Measurements from ENCODE around the gene OR4A15. TPM values are rescaled to one million over a fixed set of nuclear protein-coding genes. Genes with fewer than 3 reads are reported as not detected.

OR4A15 gene
- total RNA-seq, 1 experiment from 2014 or later: not detected

GRCh38 chr11:55324500-55324899 lies 43.3 kb upstream of the OR4A15 start:
- no peak overlapping the region for H2AFZ ChIP-seq (ENCODE audit: low read length)
- WGBS (ENCODE audit: extremely low coverage, insufficient read length, low lambda C conversion rate): no CpG with 5 or more reads among the region's 1 CpG
- no peak overlapping the region for H3K9ac ChIP-seq (ENCODE audit: extremely low read depth, insufficient read length, low read length)
- H2BK15ac ChIP-seq (ENCODE audit: low read depth, low read length): no peak overlapping the region
- Mint-ChIP-seq H3K27ac (no peak overlapping the region), H3K4me1 (no peaks in the 10 kb centered on the region), H3K9me3 (peaks cover 87% of the 10 kb centered on the region in 2 experiments), H3K27me3 (ENCODE audit: low read depth) (no peaks in the 10 kb centered on the region; the same call in none of the 2 replicates), H3K4me3 (no peak overlapping the region), H3K36me3 (ENCODE audit: insufficient read depth in 1 of 3, low read depth in 3 of 3) (peaks cover 0 to 7% (median 4%) of the 10 kb centered on the region in 3 experiments; a peak in 4 of 7 replicates)
- no peak overlapping the region for H2BK12ac ChIP-seq (ENCODE audit: insufficient read length, low read depth, low read length)
- H2BK5ac ChIP-seq (ENCODE audit: insufficient read length, low read length): no peak overlapping the region
- H3K14ac ChIP-seq (ENCODE audit: insufficient read depth, low read length): no peak overlapping the region
- H4K91ac ChIP-seq (ENCODE audit: insufficient read length, low read depth, low read length): no peak overlapping the region
- H3K27ac ChIP-seq (ENCODE audit: insufficient read length, low read depth, low read length): no peak overlapping the region
- peaks cover 54% of the 10 kb centered on the region for H3K9me3 ChIP-seq (ENCODE audit: control insufficient read depth, low read depth, low read length)
- no peaks in the 10 kb centered on the region for H4K20me1 ChIP-seq (ENCODE audit: control insufficient read depth, insufficient read depth, insufficient read length)
- no peak overlapping the region for H2BK20ac ChIP-seq (ENCODE audit: low read depth, low read length, poor library complexity, severe bottlenecking)
- H3K4me2 ChIP-seq (ENCODE audit: insufficient read depth, insufficient read length, low read length): no peak overlapping the region
- no peak overlapping the region for H3T11ph ChIP-seq (ENCODE audit: low read length)
- H3K4me1 ChIP-seq (ENCODE audit: insufficient read depth, low read length): no peaks in the 10 kb centered on the region
- H2AK5ac ChIP-seq (ENCODE audit: insufficient read length, low read length): no peak overlapping the region
- no peak overlapping the region for H3K56ac ChIP-seq (ENCODE audit: insufficient read length, low read depth, low read length)
- H4K5ac ChIP-seq (ENCODE audit: insufficient read length, low read depth, low read length): no peak overlapping the region
- H4K8ac ChIP-seq (replicated peaks; ENCODE audit: insufficient read length, low read depth, low read length): no peak overlapping the region
- no peak for TF ChIP-seq CTCF (conservative IDR thresholded peaks at IDR 0.05)
- no peak for DNase-seq
- no peaks in the 10 kb centered on the region for H3K79me1 ChIP-seq (ENCODE audit: insufficient read depth, low read depth, low read length, poor library complexity, severe bottlenecking)
- H2BK120ac ChIP-seq (ENCODE audit: low read depth, low read length, poor library complexity, severe bottlenecking): no peak overlapping the region
- H3K18ac ChIP-seq (ENCODE audit: insufficient read length, low read depth, low read length): no peak overlapping the region
- H3K23ac ChIP-seq (ENCODE audit: insufficient read length, low read depth, low read length): no peak overlapping the region
- no peaks in the 10 kb centered on the region for H3K79me2 ChIP-seq (ENCODE audit: insufficient read depth, low read length)
- no peaks in the 10 kb centered on the region for H3K23me2 ChIP-seq (ENCODE audit: insufficient read length, low read depth, low read length, poor library complexity, severe bottlenecking)
- no peak overlapping the region for H3K4ac ChIP-seq (ENCODE audit: low read depth, low read length)
- H3K27me3 ChIP-seq (ENCODE audit: insufficient read depth, low read length): no peaks in the 10 kb centered on the region

Data from H9 (cell line).